G401 (cell line): ENCODE data around the gene FLRT1. TPM values are rescaled to one million over a fixed set of nuclear protein-coding genes. Genes with fewer than 3 reads are reported as not detected.

ENCODE experiments used
- DNase-seq: peaks from one replicate; pipeline ENCODE4 v3.0.0-alpha.2; 2015; ENCODE audit warnings: low spot score
- in situ Hi-C: cut with HindIII; loops from 2 replicates; pipeline ENCODE4 v1.10.0; 2016; ENCODE audit warnings: low sequenced_read_pairs, mixed read lengths
- total RNA-seq: library from RNA; depleted of rRNA; stranded (reverse); fragments of >200 nt; shearing (Covaris generic); gene quantifications from 2 replicates; pipeline ENCODE4 v1.2.3, GENCODE V29; 2014; rRNA removed

The FLRT1 gene
- not detected in 2 replicates for total RNA-seq

- in situ Hi-C loops, result no loop called here
- DNase-seq, result no peak
These were observed at the start of gene FLRT1 for GRCh38 chr11:64035576-64035975. TSS of gene FLRT1 (plus strand) at chr11:64035931. CDS start at chr11:64116268, 80,337 bp downstream.

GRCh38 chr11:63986156-63986931 is 49.4 kb upstream of the FLRT1 start, which contains the start of gene OTUB1:
TSS of gene OTUB1 (plus strand) at chr11:63986438. CDS start at chr11:63986457, 19 bp downstream.
- DNase-seq, result peak; percentile 94
- in situ Hi-C loops, result no loop called here

DNA sequence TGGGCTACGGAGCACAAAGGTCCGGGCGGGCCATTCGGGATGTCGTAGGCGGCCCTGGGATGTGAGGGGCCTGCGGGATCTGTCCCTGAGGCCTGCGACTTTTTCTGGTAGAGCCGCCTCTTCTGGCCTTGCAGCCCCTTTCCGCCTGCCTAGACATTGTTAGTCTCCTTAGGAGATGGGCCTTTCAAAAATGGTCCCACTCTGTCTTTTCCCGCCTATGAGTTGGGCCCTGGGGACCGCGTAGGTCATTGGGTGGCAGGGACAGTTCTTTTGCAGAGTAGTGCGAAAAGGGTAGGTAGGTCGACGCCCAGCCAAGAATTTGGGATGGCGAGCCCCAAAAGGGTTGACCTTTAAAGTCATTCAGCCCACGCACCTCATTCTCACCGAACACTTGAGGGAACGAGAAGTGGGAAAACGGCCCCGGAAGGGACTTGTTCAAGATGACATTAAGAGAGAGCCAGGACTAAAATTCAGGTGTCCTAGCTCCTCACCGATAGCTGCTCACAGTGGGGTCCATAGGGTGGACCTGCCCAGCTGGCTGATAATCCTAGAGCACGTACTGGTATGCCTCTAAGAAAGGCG is 48.7 kb upstream of the FLRT1 start:
- in situ Hi-C loops, result no loop called here
- DNase-seq, result no peak

DNA sequence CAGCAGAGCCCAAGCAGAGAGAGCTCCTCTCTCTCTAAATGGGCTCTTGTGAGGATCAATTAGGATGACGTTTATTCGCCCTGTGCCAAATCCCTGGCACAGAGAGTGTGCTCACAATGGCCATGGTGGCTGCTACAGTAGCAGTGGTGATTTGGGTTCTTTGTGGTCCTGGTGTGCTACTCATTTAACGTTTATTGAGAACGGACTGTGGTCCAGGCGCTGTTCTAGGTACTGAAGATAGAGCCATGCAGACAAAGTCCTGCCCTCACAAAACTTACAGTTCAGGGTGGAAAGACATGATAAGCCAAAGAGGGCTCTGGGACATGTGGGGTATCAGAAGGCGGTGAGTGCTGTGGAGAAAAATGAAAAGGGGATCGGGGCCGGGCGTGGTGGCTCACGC is 44.2 kb upstream of the FLRT1 start:
- DNase-seq, result no peak
- in situ Hi-C loops, result no loop called here

GRCh38 chr11:63993100-63993499 is 42.6 kb upstream of the FLRT1 start:
- DNase-seq, result no peak
- in situ Hi-C loops, result no loop called here

DNA sequence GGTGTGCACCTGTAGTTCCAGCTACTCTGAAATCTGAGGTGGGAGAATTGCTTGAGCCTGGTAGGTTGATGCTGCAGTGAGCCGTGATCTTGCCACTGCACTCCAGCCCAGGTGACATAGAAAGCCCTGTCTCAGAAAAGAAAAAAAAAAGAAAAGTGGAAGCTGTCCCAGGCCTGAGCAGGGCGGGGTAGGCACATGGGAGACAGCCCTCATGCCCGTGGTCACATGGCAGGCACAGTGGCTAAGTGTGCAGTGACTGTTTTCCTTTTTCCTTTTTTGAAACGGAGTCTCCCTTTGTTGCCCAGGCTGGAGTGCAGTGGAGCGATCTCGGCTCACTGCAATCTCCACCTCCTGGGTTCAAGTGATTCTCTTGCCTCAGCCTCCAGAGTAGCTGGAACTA is 41.7 kb upstream of the FLRT1 start:
- no peak for DNase-seq
- in situ Hi-C loops, result no loop called here

DNA sequence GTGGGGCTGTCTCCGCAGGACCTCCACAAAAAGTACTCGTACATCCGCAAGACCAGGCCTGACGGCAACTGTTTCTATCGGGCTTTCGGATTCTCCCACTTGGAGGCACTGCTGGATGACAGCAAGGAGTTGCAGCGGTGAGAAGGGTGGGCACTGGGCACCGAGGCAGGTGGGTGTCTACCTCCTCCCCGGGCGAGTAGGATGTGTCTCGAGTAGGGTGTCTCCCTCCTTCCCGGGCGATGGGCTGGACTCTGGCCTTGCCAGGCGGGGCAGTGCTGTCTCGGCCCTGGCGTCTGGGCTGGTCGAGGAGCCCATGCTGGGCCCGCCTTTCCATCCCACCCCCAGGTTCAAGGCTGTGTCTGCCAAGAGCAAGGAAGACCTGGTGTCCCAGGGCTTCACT is 39.2 kb upstream of the FLRT1 start:
- in situ Hi-C loops, result no loop called here
- DNase-seq, result no peak

GRCh38 chr11:63997104-63997700 is 38.5 kb upstream of the FLRT1 start:
- in situ Hi-C loops, result no loop called here
- DNase-seq, result no peak

- in situ Hi-C loops, result no loop called here
- no peak for DNase-seq
These were observed 37.9 kb upstream of the FLRT1 start for GRCh38 chr11:63997801-63998337.

DNA sequence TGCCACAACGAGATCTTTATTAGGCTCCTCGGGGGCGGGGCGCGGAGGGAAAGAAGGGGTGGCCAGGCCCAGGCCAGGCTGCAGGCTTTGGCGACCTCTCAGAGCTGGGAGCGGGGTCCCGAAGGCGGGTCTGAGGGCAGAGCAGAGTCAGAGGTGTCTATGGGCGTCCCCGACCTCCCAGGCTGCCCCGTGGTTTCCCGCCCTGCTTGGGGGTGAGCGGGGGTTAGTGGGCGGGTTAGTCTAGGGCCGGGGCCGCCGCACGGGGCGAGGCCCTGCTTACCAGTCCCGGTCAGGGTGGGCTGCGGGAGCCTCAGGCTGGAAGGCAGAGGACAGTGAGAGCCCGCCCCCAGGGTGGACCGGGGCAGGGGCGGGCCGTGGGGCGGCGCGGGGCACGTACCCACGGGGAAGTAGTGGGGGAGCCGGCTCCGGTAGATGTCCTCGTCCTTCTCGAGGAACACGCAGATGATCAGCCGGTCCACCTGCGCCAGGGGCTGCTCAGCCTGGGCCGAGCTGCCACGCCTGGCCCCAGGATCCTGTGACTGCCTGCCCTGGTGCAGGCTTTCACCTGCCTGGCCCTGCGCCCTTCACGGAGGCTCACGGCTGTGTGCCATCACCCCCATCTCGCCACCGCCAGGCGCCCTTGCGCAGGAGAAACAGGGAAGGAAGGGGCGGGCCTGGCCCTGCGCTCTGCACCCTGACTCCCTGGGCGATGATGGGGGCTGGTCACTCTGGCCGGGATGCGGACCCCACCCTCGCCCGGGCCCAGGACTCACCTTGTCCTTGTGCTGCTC is 37.0 kb upstream of the FLRT1 start:
- in situ Hi-C loops, result no loop called here
- no peak for DNase-seq

DNA sequence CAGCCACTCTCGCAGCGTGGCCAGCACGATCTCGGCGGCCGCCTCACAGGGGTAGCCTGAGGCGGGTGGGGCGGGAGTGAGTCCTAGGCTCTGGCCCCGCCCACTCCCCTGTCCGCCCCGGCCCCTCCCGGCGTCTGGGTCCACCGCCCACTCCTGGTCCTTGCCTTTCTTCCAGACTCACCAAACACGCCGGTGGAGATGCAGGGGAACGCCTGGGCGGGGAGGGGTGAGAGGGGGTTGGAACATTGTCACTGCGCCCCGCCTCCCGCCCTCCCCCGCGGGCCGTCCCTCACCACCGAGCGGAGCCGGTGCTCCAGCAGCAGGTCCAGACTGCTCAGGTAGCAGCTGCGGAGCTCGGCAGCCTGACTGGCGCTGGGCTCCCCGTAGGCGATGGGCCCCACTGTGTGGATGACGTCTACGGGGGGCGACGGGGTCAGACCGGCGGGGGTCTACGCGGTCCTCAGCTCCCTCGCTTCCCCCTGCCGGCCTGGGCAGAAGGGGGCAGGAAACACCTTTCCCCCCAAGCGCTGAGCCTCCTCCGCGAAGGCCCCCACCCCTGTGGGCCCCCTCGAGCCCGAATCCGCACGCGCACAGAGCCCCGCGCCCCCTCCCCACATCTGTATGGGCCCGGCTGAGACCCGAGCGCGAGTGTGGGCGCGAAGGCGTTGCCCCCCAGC is 36.2 kb upstream of the FLRT1 start:
- DNase-seq, result peak; percentile 63
- in situ Hi-C loops, result loop anchor here (10.0 kb wide), 2 partner anchors 135 to 165 kb away; partner anchors contain the start of gene MACROD1

DNA sequence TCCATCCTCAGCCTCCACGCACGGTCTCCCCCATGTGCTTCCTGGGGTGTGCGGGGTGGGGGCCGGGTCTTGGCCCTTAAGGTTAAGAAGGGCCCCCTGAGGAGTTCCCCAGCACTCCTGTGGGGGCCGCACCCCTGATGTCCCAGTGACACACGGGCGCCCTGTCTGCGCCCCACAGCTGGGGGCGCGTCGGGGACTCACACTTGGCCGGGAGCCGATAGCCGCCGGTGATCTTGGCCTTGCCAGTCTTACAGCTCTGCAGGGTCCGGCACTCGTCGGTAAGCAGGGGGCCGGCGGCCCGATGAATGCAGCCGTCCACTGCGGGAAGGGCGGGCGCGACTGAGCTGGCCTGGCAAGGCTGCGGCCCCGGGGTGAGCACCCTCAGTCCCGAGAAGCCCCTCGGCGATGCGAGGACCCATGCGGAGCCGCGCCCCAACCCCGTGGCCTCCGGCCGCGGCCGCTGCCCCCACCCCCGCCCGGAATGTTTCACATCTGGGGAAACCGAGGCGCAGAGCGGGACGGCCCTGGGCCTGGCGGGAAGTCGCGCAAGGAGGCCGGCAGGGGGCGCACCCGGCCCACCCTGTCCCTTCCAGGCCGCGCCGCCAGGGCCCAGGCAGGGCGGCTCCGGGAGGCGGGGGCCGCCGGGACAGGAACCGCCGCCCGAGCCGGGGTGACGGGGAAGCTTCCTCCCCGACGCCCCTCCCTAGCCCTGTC is 35.5 kb upstream of the FLRT1 start:
- peak; percentile 76 for DNase-seq
- in situ Hi-C loops, result loop anchor here (10.0 kb wide), 2 partner anchors 135 to 165 kb away; partner anchors contain the start of gene MACROD1

GRCh38 chr11:64000740-64001483 is 34.8 kb upstream of the FLRT1 start:
- in situ Hi-C loops, result loop anchor here (10.0 kb wide), 2 partner anchors 134 to 164 kb away; partner anchors contain the start of gene MACROD1
- no peak for DNase-seq

DNA sequence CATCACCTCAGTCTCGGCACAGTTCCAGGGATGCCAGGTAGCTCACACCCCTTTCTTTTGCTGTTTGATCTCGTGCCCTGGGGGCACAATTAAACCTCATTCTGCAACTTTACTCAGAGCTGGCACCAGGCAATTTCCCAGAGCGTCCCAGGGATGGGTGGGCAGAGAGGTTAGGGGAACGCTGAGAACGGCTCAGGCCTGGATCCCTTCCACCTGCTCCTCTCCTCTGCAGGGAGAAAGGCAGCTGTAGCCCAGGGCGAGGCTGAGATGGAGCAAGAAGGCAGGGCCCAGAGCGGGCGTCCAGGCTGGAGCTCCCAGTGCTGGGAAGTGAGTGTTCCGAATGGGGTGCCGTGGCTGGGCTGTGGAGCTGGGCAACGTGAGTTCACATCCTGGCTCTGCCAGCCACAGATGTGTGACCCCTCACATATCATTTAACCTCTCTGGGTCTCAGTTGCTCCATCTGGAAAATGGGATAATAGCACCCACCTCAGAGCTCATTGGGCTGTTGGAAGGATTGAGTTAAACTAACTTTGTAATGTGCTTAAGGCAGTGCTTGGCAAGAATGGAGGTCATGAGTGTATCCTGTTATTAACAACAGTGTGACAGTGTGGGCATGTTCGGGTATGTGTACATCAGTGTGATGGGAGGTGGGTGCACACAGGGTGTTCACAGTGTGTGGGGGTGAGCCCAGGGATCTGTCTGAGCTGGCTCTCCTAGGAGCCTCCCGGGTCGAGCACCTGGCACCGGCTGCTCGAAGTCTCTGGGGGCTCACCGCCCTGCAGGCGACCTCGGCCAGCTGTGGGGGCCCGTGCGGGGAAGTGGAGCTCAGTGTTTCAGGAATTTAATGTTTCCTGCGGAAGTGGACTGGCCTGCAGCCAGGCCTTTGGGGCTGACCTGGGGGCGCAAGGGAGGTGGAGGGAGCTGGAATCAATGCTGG is 34.0 kb upstream of the FLRT1 start:
- in situ Hi-C loops, result loop anchor here (10.0 kb wide), 2 partner anchors 133 to 163 kb away; partner anchors contain the start of gene MACROD1
- DNase-seq, result no peak

DNA sequence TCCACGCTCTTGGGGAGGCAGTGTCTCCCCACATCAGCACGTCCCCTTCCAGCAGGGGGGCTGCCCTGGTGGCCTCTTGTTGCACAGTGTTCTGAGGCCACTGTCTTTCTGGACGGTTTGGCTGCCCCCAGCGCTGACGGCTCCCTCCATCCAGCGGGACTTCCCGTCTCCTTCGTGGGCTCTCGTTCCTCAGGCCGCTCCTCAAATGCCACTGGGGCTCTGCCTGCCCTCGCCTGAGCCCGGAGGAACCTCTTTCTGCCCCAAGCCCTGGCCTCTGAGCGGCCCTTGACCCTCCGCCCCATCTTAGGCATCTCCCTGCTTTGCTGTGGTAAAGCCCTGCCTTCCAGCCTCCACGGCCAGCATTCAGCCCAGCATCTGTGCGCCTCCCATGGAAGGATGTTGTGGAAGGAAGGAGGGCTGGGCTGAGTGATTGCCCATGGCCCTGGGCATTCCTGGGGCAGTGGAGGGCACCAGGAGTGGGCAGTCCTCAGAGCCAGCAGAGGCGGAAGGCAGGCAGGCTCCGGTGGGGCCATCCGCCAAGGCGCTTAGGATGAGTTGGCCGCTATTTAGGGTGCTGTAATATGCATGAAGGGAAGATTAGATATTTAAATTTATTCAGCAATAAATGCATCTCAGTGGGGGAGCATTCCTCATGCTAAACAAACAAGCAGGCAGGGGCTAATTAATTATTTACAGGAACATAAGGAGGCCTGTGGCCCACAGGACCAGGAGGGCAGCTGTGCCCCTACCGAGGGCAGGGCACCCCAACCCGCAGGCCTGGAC is 31.7 kb upstream of the FLRT1 start:
- in situ Hi-C loops, result loop anchor here (10.0 kb wide), 2 partner anchors 131 to 161 kb away; partner anchors contain the start of gene MACROD1
- no peak for DNase-seq
